ENCODE data around the gene PLPP1.

Gene PLPP1

DNA sequence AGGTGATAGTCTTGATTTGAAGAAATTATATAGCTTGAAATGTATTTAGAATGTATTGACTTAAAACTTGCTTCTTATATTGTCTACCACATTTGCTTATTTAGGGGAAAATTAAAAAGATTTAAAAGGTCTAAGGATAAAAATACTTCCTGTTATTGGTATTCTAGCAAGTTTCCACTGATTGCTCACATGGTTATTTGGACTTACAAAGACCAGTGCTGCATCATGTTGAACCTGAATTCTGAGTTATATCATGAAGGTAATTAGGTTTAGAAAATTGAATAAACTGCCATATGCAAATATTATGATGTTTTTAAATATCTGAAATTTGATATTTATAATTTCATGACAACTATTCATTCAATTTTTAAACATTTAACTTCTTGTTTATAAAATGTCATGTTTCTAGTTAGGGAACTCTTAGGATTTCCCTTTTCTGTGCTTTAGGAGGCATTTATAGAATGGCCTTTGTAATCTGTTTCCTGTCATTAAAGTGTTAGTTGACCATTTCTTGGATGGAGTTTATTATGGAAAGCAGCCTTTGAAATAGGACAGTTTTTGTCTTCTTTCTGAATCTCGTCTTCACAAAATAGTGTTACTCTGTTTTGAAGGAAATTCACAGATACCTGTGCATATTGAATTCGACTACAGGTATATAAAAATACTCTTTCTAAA lies 141.1 kb downstream of the PLPP1 start:
- no peak for DNase-seq

- no peak for DNase-seq
Measured at GRCh38 chr5:55392669-55393068, 142.1 kb downstream of the PLPP1 start.

- DNase-seq: no peak
Measured at GRCh38 chr5:55391707-55392106, 143.1 kb downstream of the PLPP1 start.

GRCh38 chr5:55387865-55388264 lies 146.9 kb downstream of the PLPP1 start:
- no peak for DNase-seq

DNA sequence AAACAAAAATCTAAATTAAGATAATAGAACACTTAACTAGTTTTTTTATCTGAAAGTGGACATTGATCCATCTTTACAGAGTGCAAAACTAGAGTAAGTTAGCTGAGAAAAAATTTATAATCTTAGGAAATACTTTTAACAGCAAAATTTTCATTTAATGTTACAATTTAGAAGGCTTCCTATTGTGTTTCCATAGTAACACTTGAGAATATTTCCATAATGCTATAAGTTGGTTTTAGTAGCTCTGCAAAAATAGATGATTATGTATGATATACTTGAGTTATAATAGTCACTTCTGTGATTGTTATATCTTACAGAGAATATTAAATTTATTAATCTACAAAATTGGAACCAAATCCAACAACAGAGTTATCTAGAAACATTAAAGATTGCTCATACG lies 148.4 kb downstream of the PLPP1 start:
- DNase-seq: no peak

DNA sequence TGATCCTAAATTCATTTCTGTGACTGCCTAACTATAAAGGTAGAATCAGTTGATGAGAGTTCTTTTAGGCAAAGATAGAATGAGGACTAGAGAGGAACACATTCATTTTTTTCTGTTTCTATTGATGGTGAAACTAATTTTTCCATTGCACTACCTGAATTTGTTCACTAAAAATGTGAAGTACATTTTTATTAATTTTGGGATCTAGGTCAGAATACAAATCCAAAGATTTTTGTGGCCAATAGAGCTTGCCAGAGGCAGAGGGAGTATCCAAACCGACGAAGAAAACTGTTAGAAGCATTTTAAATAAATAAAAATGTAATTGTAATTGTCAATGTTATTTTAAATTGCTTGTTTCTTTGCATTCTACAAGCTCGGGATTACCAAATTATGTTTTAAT lies 148.9 kb downstream of the PLPP1 start:
- DNase-seq: no peak

DNA sequence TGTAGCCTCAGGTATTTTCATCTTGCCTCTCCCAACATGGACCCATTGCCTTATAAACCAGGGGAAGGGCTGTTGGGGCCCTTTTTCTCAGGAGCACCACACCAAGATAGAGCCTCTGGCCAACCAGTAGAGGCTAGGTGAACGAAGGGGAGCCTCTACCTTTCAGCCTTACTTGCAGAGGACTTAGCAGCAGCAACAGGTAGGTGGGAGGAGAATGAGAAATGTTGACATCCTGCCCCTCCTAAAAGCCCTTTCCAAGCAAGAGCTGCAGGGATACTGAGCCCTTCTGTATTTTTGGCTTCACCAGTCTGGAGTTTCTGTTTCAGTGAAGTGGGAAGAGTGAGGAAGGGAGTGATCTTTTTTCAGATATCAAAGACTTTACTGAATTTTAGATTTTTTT lies 149.5 kb downstream of the PLPP1 start:
- DNase-seq: no peak

- DNase-seq: no peak
Measured at GRCh38 chr5:55384072-55384471, 150.7 kb downstream of the PLPP1 start.

DNA sequence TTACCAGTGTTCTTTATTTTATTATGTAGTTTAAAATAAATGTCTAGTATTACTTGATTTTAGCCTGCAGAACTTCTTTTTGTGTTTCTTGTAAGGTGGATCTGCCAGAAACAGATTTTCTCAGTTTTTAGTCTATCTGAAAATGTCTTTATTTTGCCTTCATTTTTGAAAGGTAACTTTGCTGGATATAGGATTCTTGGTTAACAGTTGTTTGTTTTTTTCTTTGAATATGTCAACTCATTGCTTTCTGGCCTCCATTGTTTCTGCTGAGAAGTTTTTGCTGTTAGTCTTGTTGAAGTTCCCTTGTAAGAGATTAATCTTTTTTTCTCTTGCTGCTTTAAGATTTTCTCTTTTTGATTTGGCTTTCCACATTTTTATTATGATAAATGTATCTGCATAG lies 151.5 kb downstream of the PLPP1 start:
- DNase-seq: no peak

GRCh38 chr5:55377810-55378209 lies 157.0 kb downstream of the PLPP1 start:
- no peak for DNase-seq

Measured in NCI-H2171 treated with DMSO at 0.1 percent for 48 hours (cell line).